CD4-positive, alpha-beta T cell (primary cell): Measurements from ENCODE around the gene DNTT. TPM values are rescaled to one million over a fixed set of nuclear protein-coding genes. Genes with fewer than 3 reads are reported as not detected.

Source experiments
- ATAC-seq: fragments of 200-7000 bp; cut with Tn5 transposase; one replicate; pipeline ENCODE4 v1.10.0; 2022; ENCODE audit warnings: mild to moderate bottlenecking; ENCODE audit not compliant: poor library complexity
- CTCF ChIA-PET: fragments of 350-600 bp; sonication (Branson Sonifier 250); formaldehyde crosslinking; loops from one replicate; lab custom pipeline; 2021; ENCODE audit warnings: antibody characterized with exemption, inconsistent platforms; lab: Charles Lee
- POLR2A ChIA-PET: fragments of 350-600 bp; sonication (Branson Sonifier 250); formaldehyde crosslinking; loops from one replicate; lab custom pipeline; 2021; ENCODE audit warnings: antibody characterized with exemption, inconsistent platforms; lab: Charles Lee
- DNase-seq, 14 experiments: peaks; one replicate each; pipeline ENCODE4 v3.0.0-alpha.2; 2013 to 2020; ENCODE audit warnings: mixed read lengths in 2 of 14
- H3K27ac ChIP-seq, 2 donors: one replicate each; pipeline versions ENCODE4 v1.5.1 to v1.7.0; 2013; ENCODE audit warnings: low read length in 2 of 2, low read depth in 1 of 2, mild to moderate bottlenecking in 1 of 2
- H3K27me3 ChIP-seq, 2 experiments: 1 replicate in 1 of 2; 2 replicates in 1 of 2; pipeline versions ENCODE4 v1.6.1 to v1.7.0; 2013; ENCODE audit warnings: low read length in 2 of 2, control low read depth in 1 of 2, mild to moderate bottlenecking in 1 of 2, moderate library complexity in 1 of 2; ENCODE audit not compliant: insufficient read depth in 2 of 2, control insufficient read depth in 1 of 2
- H3K36me3 ChIP-seq: one replicate; pipeline ENCODE4 v1.6.1; 2013; ENCODE audit warnings: low read length, control low read depth; ENCODE audit not compliant: insufficient read depth
- H3K4me1 ChIP-seq: one replicate; pipeline ENCODE4 v1.6.1; 2013; ENCODE audit warnings: low read length, control low read depth; ENCODE audit not compliant: insufficient read depth
- H3K4me3 ChIP-seq: one replicate; pipeline ENCODE4 v1.5.1; 2013; ENCODE audit warnings: mild to moderate bottlenecking, low read length, moderate library complexity
- H3K9me3 ChIP-seq, 2 experiments: 1 replicate in 1 of 2; 2 replicates in 1 of 2; pipeline versions ENCODE4 v1.6.1 to v1.7.0; 2013; ENCODE audit warnings: low read length in 2 of 2, mild to moderate bottlenecking in 2 of 2, control low read depth in 1 of 2, moderate library complexity in 1 of 2; ENCODE audit not compliant: control insufficient read depth in 1 of 2, insufficient read depth in 1 of 2
- H3K27ac Mint-ChIP-seq: one replicate; pipeline ENCODE4 v1.8.0; 2020; ENCODE audit warnings: mixed read lengths
- H3K27me3 Mint-ChIP-seq: one replicate; pipeline ENCODE4 v1.8.0; 2021; ENCODE audit warnings: mixed read lengths
- H3K36me3 Mint-ChIP-seq: one replicate; pipeline ENCODE4 v1.8.0; 2021; ENCODE audit warnings: low read depth, mixed read lengths
- H3K4me1 Mint-ChIP-seq: one replicate; pipeline ENCODE4 v1.8.0; 2021; ENCODE audit warnings: low read depth, mixed read lengths
- H3K4me3 Mint-ChIP-seq: one replicate; pipeline ENCODE4 v1.8.0; 2020; ENCODE audit warnings: mild to moderate bottlenecking, mixed read lengths
- H3K9me3 Mint-ChIP-seq: one replicate; pipeline ENCODE4 v1.8.0; 2020; ENCODE audit warnings: mixed read lengths
- CTCF ChIP-seq: fragments of 200-600 bp; IDR thresholded peaks from one replicate; pipeline ENCODE4 v1.8.0; 2022; ENCODE audit warnings: antibody characterized with exemption, mild to moderate bottlenecking
- intact Hi-C, 2 experiments: fragments of 100-400 bp; cut with DNase I in 1 of 2; cut with micrococcal nuclease in 1 of 2; formaldehyde crosslinking; loops; one replicate each; pipeline versions ENCODE4 v1.15.1 to v1.9.0; 2023 to 2025; cut with DNase I, micrococcal nuclease
- total RNA-seq, 174 experiments: library from RNA in 2 of 174; stranded (reverse) in 2 of 174; gene quantifications; one replicate each; pipeline ENCODE4 v1.2.3 and lab custom pipeline; 2021 to 2026

The DNTT gene
- total RNA-seq, 2 experiments from 2014 or later: 0.11 TPM; not detected in 1

DNA sequence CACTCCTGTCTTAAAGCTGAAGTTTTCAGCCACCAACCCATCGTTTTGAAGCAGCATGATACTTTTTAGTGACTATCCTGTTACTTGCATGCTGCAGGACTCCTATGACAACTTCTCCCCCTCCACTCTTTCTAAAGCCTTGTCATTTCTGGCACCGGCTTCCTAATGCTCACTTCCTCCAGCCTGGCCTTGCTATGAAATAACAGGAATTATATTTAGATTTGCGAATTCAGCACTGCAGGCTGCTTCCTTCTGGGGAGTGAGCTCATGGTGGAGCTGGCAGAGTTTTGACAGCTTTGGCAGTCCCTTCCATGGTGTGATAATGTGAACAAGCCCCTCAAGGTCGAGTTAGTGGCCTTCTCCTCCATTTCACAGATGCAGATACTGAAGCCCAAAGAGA lies 46.3 kb upstream of the DNTT start:
- CTCF ChIA-PET: no interaction called here
- Mint-ChIP-seq H3K9me3 (no peaks in the 10 kb centered on the region), H3K27me3 (no peaks in the 10 kb centered on the region), H3K36me3 (no peaks in the 10 kb centered on the region), H3K4me3 (no peak overlapping the region), H3K27ac (no peak overlapping the region), H3K4me1 (no peaks in the 10 kb centered on the region)
- H3K4me3 ChIP-seq: no peak overlapping the region
- no peaks in the 10 kb centered on the region for H3K4me1 ChIP-seq
- H3K9me3 ChIP-seq: no peaks in the 10 kb centered on the region
- DNase-seq (peak in 1 of 14 experiments; percentile 6), ATAC-seq (no peak)
- no peak for TF ChIP-seq CTCF
- POLR2A ChIA-PET: no interaction called here
- H3K27ac ChIP-seq: no peak overlapping the region
- no peaks in the 10 kb centered on the region for H3K36me3 ChIP-seq
- intact Hi-C loops: no loop called here
- H3K27me3 ChIP-seq: no peaks in the 10 kb centered on the region

DNA sequence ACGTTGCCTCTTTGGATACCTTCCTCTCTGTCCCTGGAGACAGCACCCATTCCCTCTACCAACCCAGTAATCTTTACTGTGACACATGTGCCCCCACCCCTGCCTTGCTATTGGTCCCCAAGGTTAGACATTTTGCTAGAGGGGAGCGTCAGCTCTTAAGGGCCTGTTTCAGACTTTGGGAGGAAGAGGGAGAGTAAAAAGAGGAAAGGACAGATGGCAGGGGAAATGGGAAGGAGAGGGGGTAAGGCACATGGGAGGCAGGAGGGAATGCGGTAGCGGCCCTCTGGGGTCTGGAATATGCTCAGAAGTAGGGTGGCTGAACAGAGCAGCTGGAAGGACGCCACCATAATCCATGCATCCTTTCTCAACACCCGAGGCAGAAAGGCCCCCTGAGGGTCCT lies 45.1 kb upstream of the DNTT start:
- no peaks in the 10 kb centered on the region for H3K4me1 ChIP-seq
- ATAC-seq (no peak), DNase-seq (no peak)
- intact Hi-C loops: no loop called here
- no peak for TF ChIP-seq CTCF
- no peak overlapping the region for H3K27ac ChIP-seq
- H3K27me3 Mint-ChIP-seq: no peaks in the 10 kb centered on the region
- no peaks in the 10 kb centered on the region for H3K9me3 Mint-ChIP-seq
- no peaks in the 10 kb centered on the region for H3K4me1 Mint-ChIP-seq
- no peaks in the 10 kb centered on the region for H3K9me3 ChIP-seq
- ChIA-PET CTCF (no interaction called here), POLR2A (no interaction called here)
- no peaks in the 10 kb centered on the region for H3K36me3 Mint-ChIP-seq
- no peaks in the 10 kb centered on the region for H3K36me3 ChIP-seq
- no peak overlapping the region for H3K27ac Mint-ChIP-seq
- no peak overlapping the region for H3K4me3 Mint-ChIP-seq
- no peaks in the 10 kb centered on the region for H3K27me3 ChIP-seq
- no peak overlapping the region for H3K4me3 ChIP-seq

- H3K4me3 Mint-ChIP-seq: no peak overlapping the region
- no peaks in the 10 kb centered on the region for H3K4me1 Mint-ChIP-seq
- no peaks in the 10 kb centered on the region for H3K9me3 ChIP-seq
- no peak for DNase-seq
- H3K9me3 Mint-ChIP-seq: no peaks in the 10 kb centered on the region
- no peaks in the 10 kb centered on the region for H3K4me1 ChIP-seq
- intact Hi-C loops: no loop called here
- no peak for ATAC-seq
- no peaks in the 10 kb centered on the region for H3K36me3 Mint-ChIP-seq
- CTCF ChIA-PET: no interaction called here
- no peaks in the 10 kb centered on the region for H3K27me3 ChIP-seq
- H3K27ac ChIP-seq: no peak overlapping the region
- no peak overlapping the region for H3K27ac Mint-ChIP-seq
- H3K4me3 ChIP-seq: no peak overlapping the region
- no peaks in the 10 kb centered on the region for H3K27me3 Mint-ChIP-seq
- POLR2A ChIA-PET: no interaction called here
- TF ChIP-seq CTCF: no peak
- no peaks in the 10 kb centered on the region for H3K36me3 ChIP-seq
Measured at GRCh38 chr10:96260014-96260413, 44.2 kb upstream of the DNTT start.
